Mammary epithelial cell (primary cell): Measurements from ENCODE around the gene TYRO3.

Experiments
- CTCF ChIP-seq, 2 donors: IDR thresholded peaks in 1 of 2; conservative IDR thresholded peaks in 1 of 2; 2 replicates each; pipeline ENCODE4 v1.5.1; 2011 to 2012; ENCODE audit warnings: inconsistent platforms in 2 of 2, low read length in 2 of 2, mild to moderate bottlenecking in 2 of 2, control low read depth in 1 of 2, low read depth in 1 of 2; ENCODE audit not compliant: insufficient read depth in 1 of 2; ENCODE audit errors: extremely low read depth in 1 of 2
- EZH2 ChIP-seq: IDR thresholded peaks from 2 replicates; pipeline ENCODE4 v1.6.1; 2012; ENCODE audit warnings: low read length, inconsistent platforms, borderline replicate concordance

- peak; percentile 88 to 92 for TF ChIP-seq CTCF (conservative IDR thresholded peaks at IDR 0.05 in 1 of 2, IDR thresholded peaks at IDR 0.05 in 1 of 2; ENCODE audit: extremely low read depth in 1 of 2, insufficient read depth in 1 of 2, low read depth in 1 of 2, low read length in 2 of 2)
- no peak for TF ChIP-seq EZH2
Observed at GRCh38 chr15:41557673-41558399, 1.2 kb upstream of the TYRO3 start.
